Kidney (tissue), 14 donors: ENCODE data around the gene ERMARD. TPM values are rescaled to one million over a fixed set of nuclear protein-coding genes. Genes with fewer than 3 reads are reported as not detected.

Experiments used
- DNase-seq, 5 donors: peaks; one replicate each; pipeline ENCODE4 v3.0.0-alpha.2; 2013 to 2020
- FAIRE-seq: peaks from 2 replicates; lab custom pipeline; 2012; peaks lifted over from hg19 to GRCh38; lab: Jason Lieb, UNC
- H3K27ac ChIP-seq, 2 donors: one replicate each; pipeline ENCODE4 v1.7.0; 2013; ENCODE audit warnings: low read depth in 2 of 2, low read length in 2 of 2, inconsistent platforms in 1 of 2
- H3K27me3 ChIP-seq: one replicate; pipeline ENCODE4 v1.7.1; 2013; ENCODE audit warnings: low read length, inconsistent platforms; ENCODE audit not compliant: control insufficient read depth, insufficient read depth
- H3K36me3 ChIP-seq, 3 donors: one replicate each; pipeline versions ENCODE4 v1.7.0 to v1.7.1; 2013; ENCODE audit warnings: low read length in 3 of 3, control low read depth in 1 of 3, inconsistent platforms in 1 of 3; ENCODE audit not compliant: insufficient read depth in 3 of 3, control insufficient read depth in 2 of 3
- H3K4me1 ChIP-seq, 3 donors: one replicate each; pipeline versions ENCODE4 v1.7.0 to v1.7.1; 2013; ENCODE audit warnings: low read length in 3 of 3, inconsistent platforms in 1 of 3, low read depth in 1 of 3; ENCODE audit not compliant: control insufficient read depth in 2 of 3, insufficient read depth in 2 of 3
- H3K4me3 ChIP-seq, 3 donors: one replicate each; pipeline versions ENCODE4 v1.7.0 to v1.8.1; 2013; ENCODE audit warnings: low read length in 3 of 3, control low read depth in 1 of 3, inconsistent platforms in 1 of 3
- H3K9ac ChIP-seq, 3 donors: one replicate each; pipeline versions ENCODE4 v1.7.0 to v1.7.1; 2013; ENCODE audit warnings: low read length in 3 of 3, control low read depth in 1 of 3, inconsistent platforms in 1 of 3
- H3K9me3 ChIP-seq, 3 donors: one replicate each; pipeline versions ENCODE4 v1.7.0 to v1.7.1; 2013; ENCODE audit warnings: low read length in 3 of 3, control low read depth in 1 of 3, inconsistent platforms in 1 of 3; ENCODE audit not compliant: control insufficient read depth in 2 of 3, insufficient read depth in 1 of 3
- intact Hi-C: fragments of 100-400 bp; cut with DNase I; formaldehyde crosslinking; loops from one replicate; pipeline ENCODE4 v1.11.1; 2022
- polyA plus RNA-seq: library from polyadenylated mRNA; stranded (reverse); fragments of 350-450 nt; fragmentation: Illumina TruSeq; extraction: RNeasy Lipid Tissue Mini Kit (QIAGEN cat#74804); gene quantifications from one replicate; pipeline ENCODE4 v1.2.3, GENCODE V29; 2014; ENCODE audit warnings: low read depth, low replicate concordance; ENCODE audit not compliant: insufficient read depth
- total RNA-seq: library from RNA; stranded (reverse); fragmentation: NEBNext Ultra II Directional; extraction: Animal tissue kit (Norgen Biotek cat#: 25700); gene quantifications from one replicate; pipeline ENCODE4 v1.2.1, GENCODE V29; 2021
- TF ChIP-seq, protein P1 (sequence below): IDR thresholded peaks from 3 replicates; pipeline ENCODE4 v1.5.1; 2012; ENCODE audit warnings: mild to moderate bottlenecking, moderate library complexity, borderline replicate concordance; ENCODE audit not compliant: insufficient read depth; ENCODE audit errors: extremely low read depth
- donor health status: control.
- donor health status: control.
- donor health status: control.
- donor health status: control.
- donor health status: control.
- donor health status: DM: yes; HTN: yes; CAD: no.
- donor health status: Normal renal cell carcinoma (clear cell type).

ERMARD gene
- total and polyA plus RNA-seq, 2 donors from 2014 or later = 22.3 to 36.8 TPM

DNA sequence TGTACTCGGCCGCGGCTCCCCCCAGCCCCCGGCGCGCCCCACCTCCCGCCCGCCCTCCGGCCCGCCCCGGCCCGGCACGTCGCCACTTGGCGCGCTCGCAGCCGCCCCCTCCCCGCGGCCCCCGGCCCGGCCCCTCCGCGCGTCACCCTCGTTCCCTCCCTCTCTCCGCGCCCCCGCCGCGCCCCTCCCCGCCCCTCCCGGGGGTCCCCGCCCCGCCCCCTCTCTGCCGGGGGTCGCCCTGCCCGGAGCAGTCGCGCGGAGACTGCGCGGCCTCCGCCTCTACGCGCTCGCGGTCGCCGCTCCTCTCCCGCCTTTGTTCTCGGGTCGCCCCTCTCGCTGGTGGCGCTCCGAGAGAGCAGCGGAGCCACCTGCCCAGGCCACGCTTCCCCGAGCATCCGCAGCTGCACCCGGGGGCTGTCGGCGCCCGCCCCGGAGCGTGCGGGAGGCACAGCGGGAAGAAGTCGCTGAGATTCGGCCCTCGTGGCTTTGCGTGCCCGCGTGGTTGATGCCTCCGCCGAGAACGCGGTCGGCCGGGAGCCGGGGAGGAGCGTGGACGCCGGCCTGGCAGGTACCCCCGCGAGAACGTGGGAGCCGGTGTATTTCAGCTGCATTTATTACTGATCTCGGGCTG lies 26.8 kb upstream of the ERMARD start, which contains the start of gene PHF10:
Gene PHF10 (minus strand): TSS at position 7 of the 631 bp plus-strand sequence. CDS start 569 bp downstream, outside the sequence.
- H3K9ac ChIP-seq = peak within 1 kb of the TSS; percentile 50 to 89 (median 86)
- FAIRE-seq (no peak), DNase-seq (peak; percentile 82 to 95 (median 90))
- intact Hi-C loops = no loop called here
- peak within 1 kb of the TSS; percentile 82 to 94 (median 84) for H3K4me3 ChIP-seq
- H3K27me3 ChIP-seq = no peaks in the 10 kb centered on the region
- peak within 1 kb of the TSS; percentile 83 to 84 for H3K27ac ChIP-seq
- TF ChIP-seq, protein P1, sequence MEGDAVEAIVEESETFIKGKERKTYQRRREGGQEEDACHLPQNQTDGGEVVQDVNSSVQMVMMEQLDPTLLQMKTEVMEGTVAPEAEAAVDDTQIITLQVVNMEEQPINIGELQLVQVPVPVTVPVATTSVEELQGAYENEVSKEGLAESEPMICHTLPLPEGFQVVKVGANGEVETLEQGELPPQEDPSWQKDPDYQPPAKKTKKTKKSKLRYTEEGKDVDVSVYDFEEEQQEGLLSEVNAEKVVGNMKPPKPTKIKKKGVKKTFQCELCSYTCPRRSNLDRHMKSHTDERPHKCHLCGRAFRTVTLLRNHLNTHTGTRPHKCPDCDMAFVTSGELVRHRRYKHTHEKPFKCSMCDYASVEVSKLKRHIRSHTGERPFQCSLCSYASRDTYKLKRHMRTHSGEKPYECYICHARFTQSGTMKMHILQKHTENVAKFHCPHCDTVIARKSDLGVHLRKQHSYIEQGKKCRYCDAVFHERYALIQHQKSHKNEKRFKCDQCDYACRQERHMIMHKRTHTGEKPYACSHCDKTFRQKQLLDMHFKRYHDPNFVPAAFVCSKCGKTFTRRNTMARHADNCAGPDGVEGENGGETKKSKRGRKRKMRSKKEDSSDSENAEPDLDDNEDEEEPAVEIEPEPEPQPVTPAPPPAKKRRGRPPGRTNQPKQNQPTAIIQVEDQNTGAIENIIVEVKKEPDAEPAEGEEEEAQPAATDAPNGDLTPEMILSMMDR = no peak
- no peaks in the 10 kb centered on the region for H3K36me3 ChIP-seq
- H3K9me3 ChIP-seq = no peaks in the 10 kb centered on the region
- H3K4me1 ChIP-seq = peaks cover 0 to 7% (median 2%) of the 10 kb centered on the region in 3 donors

DNA sequence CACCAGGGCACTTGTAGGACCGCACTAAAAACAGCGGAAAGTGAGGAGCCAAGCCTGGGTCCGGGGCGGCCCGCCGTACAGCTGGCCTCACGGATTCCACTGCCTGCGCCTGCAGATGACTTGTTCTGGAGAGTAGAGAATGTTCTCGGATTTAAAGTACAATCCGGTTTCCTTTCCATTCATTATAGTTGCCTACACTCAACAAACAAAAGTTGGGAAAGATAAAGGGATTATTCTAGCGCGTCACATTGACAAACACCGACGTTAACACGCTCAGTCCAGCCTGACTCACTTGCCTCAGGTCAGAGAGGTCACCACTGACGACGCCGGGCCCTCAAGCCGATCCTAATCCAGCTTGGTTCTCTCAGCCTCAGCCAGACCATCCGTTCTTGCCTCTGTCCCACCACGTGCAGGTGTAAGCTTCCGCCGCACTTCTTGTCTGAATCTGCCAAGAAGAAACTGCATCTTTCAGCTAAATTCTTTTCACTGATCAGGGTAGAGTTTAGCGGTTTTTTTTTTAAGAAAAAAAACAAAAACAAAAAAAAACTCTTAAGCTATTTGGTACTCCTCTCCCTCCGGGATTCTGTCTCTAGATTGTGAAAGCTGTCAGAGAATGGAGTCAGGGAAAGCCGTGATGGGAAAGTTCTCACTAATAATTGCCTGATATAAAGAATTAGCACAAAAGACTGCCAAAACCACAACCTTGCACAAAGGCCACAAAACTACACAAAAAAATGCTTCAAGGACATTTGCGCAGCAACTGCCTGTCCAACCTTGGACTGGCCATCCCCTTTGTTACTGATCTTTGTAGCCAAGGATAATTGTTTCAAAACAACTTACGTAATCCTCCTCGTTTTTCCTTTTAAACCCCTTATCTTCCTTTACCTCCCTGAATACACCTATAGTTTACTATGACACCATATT lies 26.0 kb upstream of the ERMARD start:
- FAIRE-seq (no peak), DNase-seq (peak; percentile 70 to 87 (median 83))
- no peaks in the 10 kb centered on the region for H3K36me3 ChIP-seq
- H3K4me3 ChIP-seq = peak overlapping the region; percentile 43 to 58 (median 53)
- H3K9ac ChIP-seq = peak overlapping the region; percentile 1 to 40 (median 21)
- H3K4me1 ChIP-seq = peaks cover 0 to 7% (median 2%) of the 10 kb centered on the region in 3 donors
- TF ChIP-seq, protein P1 = no peak
- H3K9me3 ChIP-seq = no peaks in the 10 kb centered on the region
- H3K27ac ChIP-seq = peak overlapping the region; percentile 72 to 79
- H3K27me3 ChIP-seq = no peaks in the 10 kb centered on the region
- intact Hi-C loops = no loop called here

DNA sequence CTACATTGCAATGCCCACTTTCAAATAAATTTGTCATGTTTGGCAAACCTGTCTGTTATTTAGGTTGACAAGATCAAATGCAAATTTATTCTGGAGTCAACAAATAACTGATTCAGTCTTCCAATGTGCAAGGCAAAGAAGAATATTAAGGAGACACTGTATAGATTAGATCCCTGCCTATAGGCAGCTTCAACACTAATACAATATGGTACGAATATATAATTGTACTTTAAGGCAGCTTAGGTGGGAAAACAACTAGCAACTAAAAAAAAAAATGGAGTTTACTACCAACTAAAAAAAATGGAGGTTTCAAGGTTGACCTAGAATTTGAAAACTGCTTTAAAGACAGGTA lies 25.4 kb upstream of the ERMARD start:
- DNase-seq (no peak), FAIRE-seq (no peak)
- Histone ChIP-seq H3K9ac (no peak overlapping the region), H3K36me3 (no peaks in the 10 kb centered on the region), H3K4me3 (no peak overlapping the region), H3K9me3 (no peaks in the 10 kb centered on the region), H3K27ac (no peak overlapping the region), H3K27me3 (no peaks in the 10 kb centered on the region), H3K4me1 (peaks cover 0 to 7% (median 2%) of the 10 kb centered on the region in 3 donors)
- TF ChIP-seq, protein P1 = no peak
- intact Hi-C loops = no loop called here
